ENCODE results near the gene RING1.
A peak's percentile ranks its signal among the peaks of the same experiment; 100 is the strongest.

The RING1 gene

GRCh38 chr6:33193619-33194018 lies 14.7 kb upstream of the RING1 start:
- no peak for DNase-seq

- DNase-seq, result no peak
Measured at GRCh38 chr6:33194431-33194979, 13.8 kb upstream of the RING1 start.

- no peak for DNase-seq
Measured at GRCh38 chr6:33195304-33196165, 12.8 kb upstream of the RING1 start.

- DNase-seq, result no peak
Measured at GRCh38 chr6:33197431-33198048, 10.8 kb upstream of the RING1 start.

GRCh38 chr6:33198159-33198852 lies 10.0 kb upstream of the RING1 start:
- no peak for DNase-seq

- no peak for DNase-seq
Measured at GRCh38 chr6:33198853-33199436, 9.4 kb upstream of the RING1 start.

- DNase-seq, result peak; percentile 77 to 82
Measured at GRCh38 chr6:33199687-33200218, 8.5 kb upstream of the RING1 start.

GRCh38 chr6:33200219-33201146 lies 7.8 kb upstream of the RING1 start, which contains the start of the genes RXRB and SLC39A7:
Gene RXRB, minus strand, starts transcription at chr6:33200665. Its CDS starts 189 bp downstream, at chr6:33200476.
Gene SLC39A7, plus strand, starts transcription at chr6:33200867. Its CDS starts 379 bp downstream, at chr6:33201246.
- peak; percentile 99 for DNase-seq

GRCh38 chr6:33201147-33201545 lies 7.2 kb upstream of the RING1 start:
- no peak for DNase-seq

GRCh38 chr6:33201935-33202334 lies 6.4 kb upstream of the RING1 start:
- no peak for DNase-seq

- DNase-seq, result no peak
Measured at GRCh38 chr6:33202799-33203198, 5.5 kb upstream of the RING1 start.

GRCh38 chr6:33203443-33204164 lies 4.7 kb upstream of the RING1 start:
- DNase-seq, result no peak

- no peak for DNase-seq
Measured at GRCh38 chr6:33204165-33204414, 4.2 kb upstream of the RING1 start.

GRCh38 chr6:33204415-33205190 lies 3.7 kb upstream of the RING1 start, which contains the start of gene HSD17B8:
Gene HSD17B8, plus strand, starts transcription at chr6:33204655. Its CDS starts 14 bp downstream, at chr6:33204669.
- peak; percentile 92 to 96 for DNase-seq

- DNase-seq, result peak; percentile 50 to 51
Measured at GRCh38 chr6:33205191-33206026, 2.9 kb upstream of the RING1 start.

GRCh38 chr6:33206027-33206863 lies 2.1 kb upstream of the RING1 start:
- DNase-seq, result no peak

- DNase-seq, result no peak
Measured at GRCh38 chr6:33206864-33207551, 1.3 kb upstream of the RING1 start.

All from stimulated activated CD4-positive, alpha-beta T cell treated with anti-CD3 and anti-CD28 coated beads, Interleukin-2, amount 100 ng/mL, for 24 hours (primary cell).